SK-N-SH (cell line): ENCODE data around the gene SHANK2. TPM values are rescaled to one million over a fixed set of nuclear protein-coding genes. Genes with fewer than 3 reads are reported as not detected.

Experiments
- CTCF ChIA-PET: fragments of 300-600, 350-600 bp; formaldehyde crosslinking; extraction: SDS; loops from one replicate; lab custom pipeline; 2021; lab: Yijun Ruan, JAX
- POLR2A ChIA-PET: fragments of 350-600 bp; sonication (Branson Sonifier 250); formaldehyde crosslinking; extraction: SDS; loops from one replicate; lab custom pipeline; 2020; ENCODE audit warnings: antibody characterized with exemption, inconsistent platforms; lab: Yijun Ruan, JAX
- DNase-seq: peaks from one replicate; pipeline ENCODE4 v3.0.0; 2012
- H2AFZ ChIP-seq: fragments of 200-600 bp; sonication (generic); 2 replicates; pipeline ENCODE4 v1.8.1; 2016; ENCODE audit warnings: antibody characterized with exemption, mild to moderate bottlenecking, low read depth
- H3F3A ChIP-seq: fragments of 200-600 bp; sonication (generic); replicated peaks from 2 replicates; pipeline ENCODE3; 2016; ENCODE audit warnings: antibody characterized with exemption, mild to moderate bottlenecking; ENCODE audit not compliant: insufficient read depth
- H3K27ac ChIP-seq, 2 experiments: fragments of 200-500 bp in 1 of 2; fragments of 200-600 bp in 1 of 2; sonication (Bioruptor generic) in 1 of 2; sonication (generic), shearing (Covaris generic) in 1 of 2; 2 replicates each; pipeline versions ENCODE4 v1.5.1 to v1.6.1; 2014 to 2016; ENCODE audit warnings: low read depth in 2 of 2, inconsistent platforms in 1 of 2, low read length in 1 of 2, mild to moderate bottlenecking in 1 of 2, mixed read lengths in 1 of 2
- H3K27me3 ChIP-seq: fragments of 200-600 bp; sonication (generic), shearing (Covaris generic); 2 replicates; pipeline ENCODE4 v1.6.1; 2016; ENCODE audit warnings: mixed run types; ENCODE audit not compliant: insufficient read depth
- H3K36me3 ChIP-seq, 2 experiments: fragments of 200-500 bp in 1 of 2; fragments of 200-600 bp in 1 of 2; sonication (Bioruptor generic) in 1 of 2; sonication (generic) in 1 of 2; replicated peaks in 1 of 2; 2 replicates each; pipeline versions ENCODE3 to v1.5.1; 2014 to 2016; ENCODE audit warnings: low read length in 1 of 2, mild to moderate bottlenecking in 1 of 2; ENCODE audit not compliant: insufficient read depth in 2 of 2, control insufficient read depth in 1 of 2
- H3K4me1 ChIP-seq, 2 experiments: fragments of 200-500 bp in 1 of 2; fragments of 200-600 bp in 1 of 2; sonication (Bioruptor generic) in 1 of 2; sonication (generic), shearing (Covaris generic) in 1 of 2; 2 replicates each; pipeline versions ENCODE4 v1.5.1 to v1.6.1; 2014 to 2016; ENCODE audit warnings: low read depth in 1 of 2, low read length in 1 of 2, mixed run types in 1 of 2; ENCODE audit not compliant: insufficient read depth in 2 of 2, control insufficient read depth in 1 of 2
- H3K4me2 ChIP-seq: fragments of 200-600 bp; sonication (generic), shearing (Covaris generic); 2 replicates; pipeline ENCODE4 v1.6.1; 2017; ENCODE audit warnings: mixed run types
- H3K4me3 ChIP-seq, 2 experiments: fragments of 200-500 bp in 1 of 2; fragments of 200-600 bp in 1 of 2; sonication (Bioruptor generic) in 1 of 2; sonication (generic), shearing (Covaris generic) in 1 of 2; 2 replicates each; pipeline versions ENCODE4 v1.5.1 to v1.8.1; 2014 to 2016; ENCODE audit warnings: low read depth in 2 of 2, inconsistent platforms in 1 of 2, low read length in 1 of 2, mild to moderate bottlenecking in 1 of 2, mixed read lengths in 1 of 2, moderate library complexity in 1 of 2
- H3K79me2 ChIP-seq: fragments of 200-600 bp; sonication (generic); 2 replicates; pipeline ENCODE4 v1.8.1; 2017; ENCODE audit warnings: mild to moderate bottlenecking; ENCODE audit not compliant: insufficient read depth
- H3K9ac ChIP-seq: fragments of 200-600 bp; sonication (generic); 2 replicates; pipeline ENCODE4 v1.6.1; 2017; ENCODE audit warnings: mixed run types
- H3K9me2 ChIP-seq: fragments of 200-600 bp; sonication (generic); 2 replicates; pipeline ENCODE4 v1.6.1; 2017; ENCODE audit warnings: mixed run types
- H3K9me3 ChIP-seq: fragments of 200-600 bp; sonication (generic); 2 replicates; pipeline ENCODE4 v1.6.1; 2017; ENCODE audit warnings: mixed run types, mild to moderate bottlenecking, moderate library complexity
- H4K20me1 ChIP-seq: fragments of 200-600 bp; sonication (generic); 2 replicates; pipeline ENCODE4 v1.6.1; 2017; ENCODE audit warnings: mild to moderate bottlenecking, mixed run types; ENCODE audit not compliant: insufficient read depth
- EP300 ChIP-seq, 2 experiments: IDR thresholded peaks; 2 replicates each; pipeline versions ENCODE4 v1.4.0 to v1.6.1; 2012; ENCODE audit warnings: borderline replicate concordance in 1 of 2, low read depth in 1 of 2, low read length in 1 of 2
- FOXJ3 ChIP-seq: sonication (generic); formaldehyde crosslinking; IDR thresholded peaks from 2 replicates; pipeline ENCODE4 v1.5.1; 2020; ENCODE audit warnings: mild to moderate bottlenecking, missing genetic modification reagents
- GABPA ChIP-seq: IDR thresholded peaks from 2 replicates; pipeline ENCODE4 v1.4.0; 2012; ENCODE audit warnings: low read depth, mild to moderate bottlenecking
- NFIC ChIP-seq: IDR thresholded peaks from 2 replicates; pipeline ENCODE4 v1.4.0; 2012; ENCODE audit warnings: borderline replicate concordance
- POLR2AphosphoS5 ChIP-seq: IDR thresholded peaks from 2 replicates; pipeline ENCODE4 v1.6.1; 2012; ENCODE audit warnings: low read depth, low read length
- RAD21 ChIP-seq: IDR thresholded peaks from 2 replicates; pipeline ENCODE4 v1.6.1; 2012; ENCODE audit warnings: mild to moderate bottlenecking, low read length
- RCOR1 ChIP-seq: fragments of 150-350 bp; IDR thresholded peaks from 2 replicates; pipeline ENCODE4 v1.6.1; 2017; ENCODE audit warnings: antibody characterized with exemption, low read length
- REST ChIP-seq: IDR thresholded peaks from 2 replicates; pipeline ENCODE4 v1.6.1; 2012; ENCODE audit warnings: mild to moderate bottlenecking, low read depth, low read length, moderate library complexity
- RFX5 ChIP-seq: IDR thresholded peaks from 2 replicates; pipeline ENCODE4 v1.6.1; 2012; ENCODE audit warnings: mild to moderate bottlenecking, improper control_type of control experiment, low read length
- TCF12 ChIP-seq: IDR thresholded peaks from 2 replicates; pipeline ENCODE4 v1.4.0; 2012
- USF1 ChIP-seq: IDR thresholded peaks from 2 replicates; pipeline ENCODE4 v1.4.0; 2012; ENCODE audit warnings: low read depth, borderline replicate concordance
- WGBS: methylation state at CpG from one replicate; pipeline ENCODE4 v1.1.6; 2017; ENCODE audit warnings: low lambda C conversion rate; 5-methylcytosine and 5-hydroxymethylcytosine counted together
- polyA plus RNA-seq, 3 experiments: library from polyadenylated mRNA; depleted of rRNA; stranded (reverse); fragments of >200 nt; gene quantifications; 2 replicates each; pipeline ENCODE4 v1.2.3, GENCODE V29; 2012
- TF ChIP-seq, protein P1 (sequence below): IDR thresholded peaks from 2 replicates; pipeline ENCODE4 v1.4.0; 2012; ENCODE audit warnings: low read depth
- TF ChIP-seq, protein P2 (sequence below): fragments of 150-350 bp; IDR thresholded peaks from 2 replicates; pipeline ENCODE4 v1.6.1; 2016; ENCODE audit warnings: mild to moderate bottlenecking, low read depth, low read length

Gene SHANK2
- polyA plus RNA-seq, 1 of the 3 experiments (the other 2 are of a cell fraction) = under 0.01 TPM

GRCh38 chr11:71251761-71252268 lies 562 bp downstream of the SHANK2 start:
- H3K4me2 ChIP-seq = no peak overlapping the region
- DNase-seq = peak; percentile 92
- ChIA-PET CTCF (interaction anchor here (0.6 to 2.2 kb wide), 21 partner anchors 10 to 169 kb away, joined by 3 to 22 read pairs (median 3); no protein-coding TSS in a partner anchor), POLR2A (no interaction called here)
- H3K9me3 ChIP-seq = no peaks in the 10 kb centered on the region
- no peaks in the 10 kb centered on the region for H3F3A ChIP-seq
- 4% methylated on average over 6 of the region's 59 CpGs for WGBS
- TF ChIP-seq RAD21 (peak; percentile 14; the same call in 1 of the 2 replicates), NFIC (no peak)
- no peak overlapping the region for H3K27ac ChIP-seq
- H3K79me2 ChIP-seq = no peaks in the 10 kb centered on the region
- no peaks in the 10 kb centered on the region for H3K9me2 ChIP-seq
- peaks cover 0 to 3% of the 10 kb centered on the region in 2 experiments; a peak in 1 of 4 replicates for H3K4me1 ChIP-seq
- H4K20me1 ChIP-seq = no peaks in the 10 kb centered on the region
- H3K27me3 ChIP-seq = no peaks in the 10 kb centered on the region
- no peak overlapping the region for H3K9ac ChIP-seq
- no peak overlapping the region for H3K4me3 ChIP-seq
- no peak overlapping the region for H2AFZ ChIP-seq
- H3K36me3 ChIP-seq = no peaks in the 10 kb centered on the region

GRCh38 chr11:71251151-71251721 lies 1.1 kb downstream of the SHANK2 start:
- H3K27me3 ChIP-seq = no peaks in the 10 kb centered on the region
- no peaks in the 10 kb centered on the region for H3K36me3 ChIP-seq
- 15% methylated on average over 18 of the region's 64 CpGs for WGBS
- no peaks in the 10 kb centered on the region for H4K20me1 ChIP-seq
- peaks cover 0 to 3% of the 10 kb centered on the region in 2 experiments; a peak in 1 of 4 replicates for H3K4me1 ChIP-seq
- H3K9ac ChIP-seq = no peak overlapping the region
- no peaks in the 10 kb centered on the region for H3F3A ChIP-seq
- no peak overlapping the region for H2AFZ ChIP-seq
- TF ChIP-seq, protein P1, sequence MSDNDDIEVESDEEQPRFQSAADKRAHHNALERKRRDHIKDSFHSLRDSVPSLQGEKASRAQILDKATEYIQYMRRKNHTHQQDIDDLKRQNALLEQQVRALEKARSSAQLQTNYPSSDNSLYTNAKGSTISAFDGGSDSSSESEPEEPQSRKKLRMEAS = no peak
- TF ChIP-seq USF1 = no peak
- TF ChIP-seq FOXJ3 (CRISPR knock-in tag) = no peak
- no peak for TF ChIP-seq RCOR1
- TF ChIP-seq, all 33 proteins: peak for 0
- Histone ChIP-seq H3K9me2 (no peaks in the 10 kb centered on the region), H3K27ac (no peak overlapping the region), H3K79me2 (no peaks in the 10 kb centered on the region), H3K4me3 (no peak overlapping the region; a peak in 1 of 4 replicates), H3K4me2 (no peak overlapping the region), H3K9me3 (no peaks in the 10 kb centered on the region)
- ChIA-PET POLR2A (no interaction called here), CTCF (interaction anchor here (0.6 to 2.2 kb wide), 19 partner anchors 10 to 372 kb away, joined by 3 to 22 read pairs (median 3); no protein-coding TSS in a partner anchor)
- peak; percentile 76 for DNase-seq

DNA sequence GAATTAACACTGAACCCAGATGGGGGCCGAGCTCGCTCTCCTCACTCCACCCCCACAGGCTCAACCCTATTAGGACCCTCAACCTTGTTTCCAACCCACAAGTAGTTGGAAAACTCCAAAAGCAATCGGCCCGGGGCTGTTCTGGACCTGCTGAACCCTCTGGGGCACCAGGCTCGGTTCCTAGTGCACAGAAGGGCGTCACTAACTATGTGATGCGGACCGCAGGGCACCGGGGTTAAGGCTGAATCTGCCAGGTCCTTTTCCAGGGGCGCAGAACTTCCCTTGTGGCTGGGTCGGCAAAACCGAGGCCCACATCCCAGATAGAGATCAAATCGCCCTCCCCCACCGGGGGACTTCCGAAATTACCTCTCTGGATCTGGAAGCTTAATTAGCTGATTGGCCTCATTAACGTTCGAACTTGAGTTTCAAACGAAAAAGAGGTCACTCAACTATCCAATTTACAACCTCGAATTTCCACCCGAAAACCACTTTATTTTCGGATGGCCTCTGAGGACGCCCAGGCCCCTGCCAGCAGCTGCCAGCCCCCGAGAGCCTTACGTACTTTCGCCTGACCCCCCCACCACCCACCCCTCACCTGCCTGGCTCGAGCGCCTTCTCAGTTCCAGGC lies 1.7 kb downstream of the SHANK2 start:
- no peaks in the 10 kb centered on the region for H3F3A ChIP-seq
- no peak for TF ChIP-seq RFX5
- no peak for TF ChIP-seq REST
- TF ChIP-seq, protein P2, sequence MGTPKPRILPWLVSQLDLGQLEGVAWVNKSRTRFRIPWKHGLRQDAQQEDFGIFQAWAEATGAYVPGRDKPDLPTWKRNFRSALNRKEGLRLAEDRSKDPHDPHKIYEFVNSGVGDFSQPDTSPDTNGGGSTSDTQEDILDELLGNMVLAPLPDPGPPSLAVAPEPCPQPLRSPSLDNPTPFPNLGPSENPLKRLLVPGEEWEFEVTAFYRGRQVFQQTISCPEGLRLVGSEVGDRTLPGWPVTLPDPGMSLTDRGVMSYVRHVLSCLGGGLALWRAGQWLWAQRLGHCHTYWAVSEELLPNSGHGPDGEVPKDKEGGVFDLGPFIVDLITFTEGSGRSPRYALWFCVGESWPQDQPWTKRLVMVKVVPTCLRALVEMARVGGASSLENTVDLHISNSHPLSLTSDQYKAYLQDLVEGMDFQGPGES = no peak
- TF ChIP-seq TCF12 = no peak
- no peak for TF ChIP-seq EP300 (IDR thresholded peaks at IDR 0.05; ENCODE audit: borderline replicate concordance in 1 of 2, low read depth in 1 of 2, low read length in 1 of 2)
- TF ChIP-seq GABPA = no peak
- no peak for TF ChIP-seq POLR2AphosphoS5
- TF ChIP-seq USF1 = no peak

More for the DNA sequence above, 1.7 kb downstream of the SHANK2 start:
- Histone ChIP-seq H3K27ac (no peak overlapping the region), H3K9me2 (no peaks in the 10 kb centered on the region), H3K27me3 (no peaks in the 10 kb centered on the region), H3K4me1 (peaks cover 0 to 3% of the 10 kb centered on the region in 2 experiments; a peak in 1 of 4 replicates), H3K79me2 (no peaks in the 10 kb centered on the region), H3K9me3 (no peaks in the 10 kb centered on the region), H4K20me1 (no peaks in the 10 kb centered on the region), H3K4me3 (no peak overlapping the region), H3K4me2 (no peak overlapping the region), H3K36me3 (no peaks in the 10 kb centered on the region), H2AFZ (no peak overlapping the region), H3K9ac (no peak overlapping the region)
- ChIA-PET POLR2A (no interaction called here), CTCF (interaction anchor here (0.8 to 2.2 kb wide), 8 partner anchors 11 to 371 kb away, joined by 3 to 22 read pairs (median 4); no protein-coding TSS in a partner anchor)
- DNase-seq = no peak
- WGBS = 38% methylated on average over 27 of the region's 27 CpGs
